PFSK-1 (cell line): ENCODE measurements around the gene SPRY1.

ENCODE experiments used
- FOXP2 ChIP-seq: optimal IDR thresholded peaks from 2 replicates; pipeline ENCODE3; 2011; ENCODE audit warnings: borderline replicate concordance, control low read depth, inconsistent platforms; ENCODE audit not compliant: insufficient read depth; ENCODE audit errors: extremely low read length, extremely low read depth
- POLR2AphosphoS5 ChIP-seq: IDR thresholded peaks from 2 replicates; pipeline ENCODE4 v1.6.1; 2012; ENCODE audit warnings: low read depth, mild to moderate bottlenecking, control low read depth, low read length, moderate library complexity
- REST ChIP-seq, 2 experiments: IDR thresholded peaks; 2 replicates each; pipeline versions ENCODE4 v1.6.1 to v1.8.0; 2011 to 2012; ENCODE audit warnings: low read depth in 2 of 2, low read length in 2 of 2, control low read depth in 1 of 2, inconsistent platforms in 1 of 2, mild to moderate bottlenecking in 1 of 2, moderate library complexity in 1 of 2; ENCODE audit not compliant: insufficient read depth in 1 of 2
- SIN3A ChIP-seq: IDR thresholded peaks from 2 replicates; pipeline ENCODE4 v1.6.1; 2012; ENCODE audit warnings: mild to moderate bottlenecking, low read length, moderate library complexity, borderline replicate concordance; ENCODE audit not compliant: insufficient read depth
- TAF1 ChIP-seq: IDR thresholded peaks from 2 replicates; pipeline ENCODE4 v1.6.1; 2012; ENCODE audit warnings: low read length, control low read depth, borderline replicate concordance; ENCODE audit not compliant: insufficient read depth

The SPRY1 gene

GRCh38 chr4:123378794-123379193, 17.8 kb upstream of the SPRY1 start:
- TF ChIP-seq POLR2AphosphoS5 = no peak
- no peak for TF ChIP-seq TAF1
- no peak for TF ChIP-seq SIN3A
- TF ChIP-seq REST (IDR thresholded peaks at IDR 0.05; ENCODE audit: insufficient read depth in 1 of 2, low read depth in 2 of 2, low read length in 2 of 2) = no peak
- no peak for TF ChIP-seq FOXP2

- TF ChIP-seq TAF1 (no peak), FOXP2 (no peak), SIN3A (no peak), REST (IDR thresholded peaks at IDR 0.05; ENCODE audit: insufficient read depth in 1 of 2, low read depth in 2 of 2, low read length in 2 of 2) (no peak), POLR2AphosphoS5 (no peak)
These were observed 17.2 kb upstream of the SPRY1 start for GRCh38 chr4:123379392-123379791.

GRCh38 chr4:123380728-123381716, 15.6 kb upstream of the SPRY1 start:
- TF ChIP-seq POLR2AphosphoS5 = no peak
- no peak for TF ChIP-seq FOXP2
- TF ChIP-seq TAF1 = no peak
- TF ChIP-seq REST (IDR thresholded peaks at IDR 0.05; ENCODE audit: insufficient read depth in 1 of 2, low read depth in 2 of 2, low read length in 2 of 2) = no peak
- TF ChIP-seq SIN3A = no peak

- no peak for TF ChIP-seq POLR2AphosphoS5
- no peak for TF ChIP-seq TAF1
- no peak for TF ChIP-seq SIN3A
- no peak for TF ChIP-seq REST (IDR thresholded peaks at IDR 0.05; ENCODE audit: insufficient read depth in 1 of 2, low read depth in 2 of 2, low read length in 2 of 2)
- no peak for TF ChIP-seq FOXP2
These were observed 14.6 kb upstream of the SPRY1 start for GRCh38 chr4:123381996-123382395.

GRCh38 chr4:123383566-123383965, 13.0 kb upstream of the SPRY1 start:
- no peak for TF ChIP-seq SIN3A
- no peak for TF ChIP-seq FOXP2
- no peak for TF ChIP-seq TAF1
- TF ChIP-seq REST (IDR thresholded peaks at IDR 0.05; ENCODE audit: insufficient read depth in 1 of 2, low read depth in 2 of 2, low read length in 2 of 2) = no peak
- TF ChIP-seq POLR2AphosphoS5 = no peak
